CD14-positive monocyte (primary cell): Measurements from ENCODE around the gene CECR2. TPM values are rescaled to one million over a fixed set of nuclear protein-coding genes. Genes with fewer than 3 reads are reported as not detected.

Experiments used
- DNase-seq, 3 donors: peaks; one replicate each; pipeline ENCODE4 v3.0.0-alpha.2; 2011 to 2022
- H2AFZ ChIP-seq: 2 replicates; pipeline ENCODE4 v1.6.0; 2012; ENCODE audit warnings: mild to moderate bottlenecking, low read depth, low read length, inconsistent platforms; ENCODE audit not compliant: insufficient read depth, poor library complexity, severe bottlenecking
- H3K27ac ChIP-seq, 2 donors: 1 replicate in 1 of 2; 2 replicates in 1 of 2; pipeline ENCODE4 v1.5.1; 2012 to 2013; ENCODE audit warnings: low read length in 2 of 2, control low read depth in 1 of 2, inconsistent platforms in 1 of 2, low read depth in 1 of 2, mild to moderate bottlenecking in 1 of 2
- H3K27me3 ChIP-seq, 2 donors: one replicate each; pipeline versions ENCODE4 v1.6.0 to v1.6.1; 2011 to 2013; ENCODE audit warnings: low read length in 2 of 2; ENCODE audit not compliant: control insufficient read depth in 2 of 2, insufficient read depth in 2 of 2
- H3K36me3 ChIP-seq, 2 donors: replicated peaks in 1 of 2; 1 replicate in 1 of 2; 2 replicates in 1 of 2; pipeline versions ENCODE4 v1.5.1 to v1.6.1; 2012 to 2013; ENCODE audit warnings: low read length in 2 of 2, control low read depth in 1 of 2, inconsistent platforms in 1 of 2, mild to moderate bottlenecking in 1 of 2; ENCODE audit not compliant: insufficient read depth in 2 of 2, control insufficient read depth in 1 of 2
- H3K4me1 ChIP-seq, 2 donors: 1 replicate in 1 of 2; 2 replicates in 1 of 2; pipeline versions ENCODE4 v1.5.1 to v1.6.1; 2012 to 2013; ENCODE audit warnings: low read length in 2 of 2, control low read depth in 1 of 2, inconsistent platforms in 1 of 2, mild to moderate bottlenecking in 1 of 2, moderate library complexity in 1 of 2; ENCODE audit not compliant: insufficient read depth in 2 of 2, control insufficient read depth in 1 of 2
- H3K4me2 ChIP-seq: replicated peaks from 2 replicates; pipeline ENCODE3; 2012; ENCODE audit warnings: low read length, moderate library complexity, mild to moderate bottlenecking; ENCODE audit not compliant: poor library complexity, severe bottlenecking; ENCODE audit errors: extremely low read depth
- H3K4me3 ChIP-seq, 3 experiments: fragments of 200-600 bp in 1 of 3; sonication (generic) in 1 of 3; replicated peaks in 1 of 3; 1 replicate in 2 of 3; 2 replicates in 1 of 3; pipeline ENCODE4 v1.5.1; 2011 to 2013; ENCODE audit warnings: low read length in 3 of 3, mild to moderate bottlenecking in 3 of 3, control low read depth in 2 of 3, low read depth in 2 of 3, inconsistent platforms in 1 of 3, moderate library complexity in 1 of 3
- H3K79me2 ChIP-seq: 2 replicates; pipeline ENCODE4 v1.6.0; 2012; ENCODE audit warnings: mild to moderate bottlenecking, control low read depth, inconsistent platforms, low read length, moderate library complexity; ENCODE audit not compliant: insufficient read depth
- H3K9ac ChIP-seq: 2 replicates; pipeline ENCODE4 v1.6.0; 2017; ENCODE audit warnings: low read length, mild to moderate bottlenecking; ENCODE audit not compliant: insufficient read depth, poor library complexity, severe bottlenecking
- H3K9me3 ChIP-seq, 2 donors: replicated peaks in 1 of 2; 1 replicate in 1 of 2; 2 replicates in 1 of 2; pipeline versions ENCODE4 v1.5.1 to v1.6.1; 2012 to 2013; ENCODE audit warnings: low read length in 2 of 2, control low read depth in 1 of 2; ENCODE audit not compliant: control insufficient read depth in 1 of 2, insufficient read depth in 1 of 2
- H4K20me1 ChIP-seq: 2 replicates; pipeline ENCODE4 v1.6.0; 2012; ENCODE audit warnings: mild to moderate bottlenecking, low read length, control low read depth, moderate library complexity; ENCODE audit not compliant: insufficient read depth
- H3K27ac Mint-ChIP-seq, 7 donors: one replicate each; pipeline ENCODE4 v1.8.0; 2020; ENCODE audit warnings: mild to moderate bottlenecking in 7 of 7, mixed read lengths in 7 of 7, moderate library complexity in 6 of 7, inconsistent platforms in 2 of 7
- H3K27me3 Mint-ChIP-seq, 3 donors: one replicate each; pipeline ENCODE4 v1.8.0; 2021 to 2022; ENCODE audit warnings: low read depth in 3 of 3, mild to moderate bottlenecking in 3 of 3, mixed read lengths in 3 of 3, moderate library complexity in 3 of 3, inconsistent platforms in 1 of 3
- H3K36me3 Mint-ChIP-seq, 2 donors: one replicate each; pipeline ENCODE4 v1.8.0; 2020; ENCODE audit warnings: mixed read lengths in 2 of 2, inconsistent platforms in 1 of 2, mild to moderate bottlenecking in 1 of 2
- H3K4me1 Mint-ChIP-seq: one replicate; pipeline ENCODE4 v1.8.0; 2020; ENCODE audit warnings: mild to moderate bottlenecking, mixed read lengths
- H3K4me3 Mint-ChIP-seq, 2 donors: one replicate each; pipeline ENCODE4 v1.8.0; 2020; ENCODE audit warnings: mild to moderate bottlenecking in 2 of 2, mixed read lengths in 2 of 2, moderate library complexity in 1 of 2
- H3K9me3 Mint-ChIP-seq, 7 donors: one replicate each; pipeline ENCODE4 v1.8.0; 2020 to 2022; ENCODE audit warnings: mixed read lengths in 7 of 7, mild to moderate bottlenecking in 6 of 7, moderate library complexity in 6 of 7, inconsistent platforms in 2 of 7
- WGBS: methylation state at CpG from one replicate; pipeline ENCODE4 v1.1.5; 2013; ENCODE audit warnings: missing lambda C conversion rate; ENCODE audit not compliant: insufficient coverage; 5-methylcytosine and 5-hydroxymethylcytosine counted together
- intact Hi-C, 2 donors: fragments of 100-400 bp; cut with micrococcal nuclease; formaldehyde crosslinking; loops; one replicate each; pipeline versions ENCODE4 v1.15.0 to v1.15.1; 2023
- polyA plus RNA-seq, 3 donors: library from polyadenylated mRNA; depleted of rRNA in 1 of 3; unstranded in 2 of 3; stranded (reverse) in 1 of 3; fragments of 300-500 nt in 2 of 3; fragments of >200 nt in 1 of 3; fragmentation: Illumina TruSeq in 2 of 3; gene quantifications; 1 replicate in 2 of 3; 2 replicates in 1 of 3; pipeline ENCODE4 v1.2.3, GENCODE V29; 2012 to 2021
- TF ChIP-seq, protein P1 (sequence below): fragments of 200-600 bp; IDR thresholded peaks from one replicate; pipeline ENCODE4 v1.8.0; 2022; ENCODE audit warnings: antibody characterized with exemption, mild to moderate bottlenecking

The CECR2 gene
- polyA plus RNA-seq, 3 donors, result 0.02 to 0.29 (median 0.24) TPM

DNA sequence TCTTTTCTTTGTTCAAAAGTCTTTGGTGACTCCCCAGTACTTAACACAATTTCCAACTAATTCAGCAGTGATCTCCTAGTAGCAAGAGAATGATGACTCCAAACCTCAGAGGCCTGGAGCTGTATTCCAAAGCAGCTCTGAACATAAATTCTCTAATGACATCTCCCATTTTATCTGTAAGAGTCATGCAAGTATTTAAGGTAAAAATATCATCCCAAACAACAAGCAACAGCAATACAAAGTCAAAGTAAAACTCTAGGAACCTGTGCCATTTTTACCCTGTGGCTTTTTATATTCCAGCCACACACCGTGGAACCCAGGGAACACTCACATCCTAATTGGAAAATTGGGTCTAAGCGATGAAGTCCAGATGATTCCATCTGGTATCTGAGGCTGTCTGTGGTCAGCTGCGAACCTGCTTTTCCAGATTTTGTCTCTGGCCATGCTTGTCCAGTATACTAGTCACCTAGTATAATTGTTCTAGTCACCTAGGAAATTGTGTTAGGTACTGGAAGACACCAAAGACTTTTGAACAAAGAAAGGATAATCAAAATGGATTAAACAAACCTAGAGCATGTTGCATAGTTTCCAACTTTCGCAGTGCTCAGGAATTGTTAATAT is 101.7 kb downstream of the CECR2 start:
- peak overlapping the region in 1 of 2 donors; percentile 12 for H3K4me3 Mint-ChIP-seq
- peaks cover 5 to 10% of the 10 kb centered on the region in 2 donors for H3K4me1 ChIP-seq
- H3K36me3 Mint-ChIP-seq, result no peaks in the 10 kb centered on the region
- intact Hi-C loops, result no loop called here
- peaks cover 11 to 24% (median 22%) of the 10 kb centered on the region in 3 donors for H3K27me3 Mint-ChIP-seq
- 100% methylated on average over 3 of the region's 4 CpGs for WGBS
- H3K4me2 ChIP-seq, result no peak overlapping the region
- no peaks in the 10 kb centered on the region for H3K36me3 ChIP-seq
- peaks cover 23% of the 10 kb centered on the region for H3K4me1 Mint-ChIP-seq
- no peaks in the 10 kb centered on the region for H3K79me2 ChIP-seq
- no peak overlapping the region for H3K4me3 ChIP-seq
- H3K9me3 ChIP-seq, result no peaks in the 10 kb centered on the region
- no peak overlapping the region for H3K9ac ChIP-seq
- H3K9me3 Mint-ChIP-seq, result peaks cover 0 to 3% (median 0%) of the 10 kb centered on the region in 7 donors
- TF ChIP-seq, protein P1, sequence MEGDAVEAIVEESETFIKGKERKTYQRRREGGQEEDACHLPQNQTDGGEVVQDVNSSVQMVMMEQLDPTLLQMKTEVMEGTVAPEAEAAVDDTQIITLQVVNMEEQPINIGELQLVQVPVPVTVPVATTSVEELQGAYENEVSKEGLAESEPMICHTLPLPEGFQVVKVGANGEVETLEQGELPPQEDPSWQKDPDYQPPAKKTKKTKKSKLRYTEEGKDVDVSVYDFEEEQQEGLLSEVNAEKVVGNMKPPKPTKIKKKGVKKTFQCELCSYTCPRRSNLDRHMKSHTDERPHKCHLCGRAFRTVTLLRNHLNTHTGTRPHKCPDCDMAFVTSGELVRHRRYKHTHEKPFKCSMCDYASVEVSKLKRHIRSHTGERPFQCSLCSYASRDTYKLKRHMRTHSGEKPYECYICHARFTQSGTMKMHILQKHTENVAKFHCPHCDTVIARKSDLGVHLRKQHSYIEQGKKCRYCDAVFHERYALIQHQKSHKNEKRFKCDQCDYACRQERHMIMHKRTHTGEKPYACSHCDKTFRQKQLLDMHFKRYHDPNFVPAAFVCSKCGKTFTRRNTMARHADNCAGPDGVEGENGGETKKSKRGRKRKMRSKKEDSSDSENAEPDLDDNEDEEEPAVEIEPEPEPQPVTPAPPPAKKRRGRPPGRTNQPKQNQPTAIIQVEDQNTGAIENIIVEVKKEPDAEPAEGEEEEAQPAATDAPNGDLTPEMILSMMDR, result no peak
- no peak overlapping the region for H3K27ac ChIP-seq
- no peak overlapping the region for H3K27ac Mint-ChIP-seq
- H2AFZ ChIP-seq, result no peak overlapping the region
- H4K20me1 ChIP-seq, result no peaks in the 10 kb centered on the region
- peaks cover 0 to 4% of the 10 kb centered on the region in 2 donors for H3K27me3 ChIP-seq
- no peak for DNase-seq

DNA sequence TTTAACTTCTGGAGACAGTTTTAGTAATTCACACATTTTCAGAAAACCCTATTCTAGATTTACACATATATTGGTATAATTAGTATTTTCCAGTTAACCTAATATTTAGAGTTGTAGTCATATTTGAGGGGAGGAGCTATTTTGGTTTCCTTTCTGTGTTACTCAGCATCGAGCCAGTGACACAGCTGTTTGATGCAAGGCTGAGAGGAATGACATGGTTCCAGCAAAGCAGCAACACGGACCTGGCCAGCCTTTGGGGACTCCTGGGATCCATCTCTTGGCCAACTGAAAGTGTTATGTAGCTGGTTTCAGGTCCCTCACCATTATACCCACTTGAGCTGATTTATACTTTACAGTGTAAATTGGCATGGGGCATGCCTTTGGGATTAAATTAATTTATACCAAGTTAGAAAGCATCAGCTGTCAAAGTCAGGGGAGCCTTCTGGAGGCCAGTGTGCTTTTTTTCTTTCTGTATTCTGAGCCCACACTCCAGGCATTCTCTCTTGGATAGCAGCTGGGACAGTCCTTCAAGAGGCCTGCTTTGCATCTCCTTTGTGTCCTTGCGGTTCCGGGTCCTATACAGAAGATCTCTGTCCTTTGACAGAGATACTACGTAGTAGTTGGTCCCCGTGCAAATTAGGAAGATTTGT is 102.8 kb downstream of the CECR2 start:
- H2AFZ ChIP-seq, result no peak overlapping the region
- H3K79me2 ChIP-seq, result no peaks in the 10 kb centered on the region
- H3K27me3 ChIP-seq, result peaks cover 0 to 4% of the 10 kb centered on the region in 2 donors
- no peak overlapping the region for H3K9ac ChIP-seq
- no peak overlapping the region for H3K4me2 ChIP-seq
- H3K36me3 ChIP-seq, result no peaks in the 10 kb centered on the region
- H3K27ac ChIP-seq, result no peak overlapping the region
- no peaks in the 10 kb centered on the region for H3K9me3 ChIP-seq
- intact Hi-C loops, result no loop called here
- Mint-ChIP-seq H3K4me3 (peak overlapping the region in 1 of 2 donors; percentile 46), H3K27ac (no peak overlapping the region), H3K9me3 (peaks cover 0 to 3% (median 0%) of the 10 kb centered on the region in 7 donors), H3K27me3 (peaks cover 11 to 20% (median 15%) of the 10 kb centered on the region in 3 donors), H3K4me1 (peaks cover 33% of the 10 kb centered on the region), H3K36me3 (no peaks in the 10 kb centered on the region)
- TF ChIP-seq, protein P1, result no peak
- WGBS, result 78% methylated on average over 5 of the region's 6 CpGs
- H3K4me1 ChIP-seq, result peaks cover 14 to 20% of the 10 kb centered on the region in 2 donors
- peak in 2 of 3 donors; percentile 13 to 22 for DNase-seq
- no peak overlapping the region for H3K4me3 ChIP-seq
- H4K20me1 ChIP-seq, result no peaks in the 10 kb centered on the region
